Esophagus squamous epithelium (tissue), 5 donors: Measurements from ENCODE around the gene CDH9. TPM values are rescaled to one million over a fixed set of nuclear protein-coding genes. Genes with fewer than 3 reads are reported as not detected.

Experiments used
- DNase-seq: peaks from one replicate; lab custom pipeline; 2025; lab: John Stamatoyannopoulos, UW
- H3K27ac ChIP-seq, 4 donors: fragments of 200-600 bp; sonication (generic); one replicate each; pipeline ENCODE4 v1.5.1; 2016 to 2019; ENCODE audit warnings: mild to moderate bottlenecking in 1 of 4
- H3K27me3 ChIP-seq, 4 donors: fragments of 200-600 bp; sonication (generic); 1 replicate in 3 of 4; 2 replicates in 1 of 4; pipeline versions ENCODE4 v1.5.1 to v1.6.0; 2017 to 2021; ENCODE audit warnings: antibody characterized with exemption in 1 of 4
- H3K36me3 ChIP-seq, 3 donors: fragments of 200-600 bp; sonication (generic); one replicate each; pipeline ENCODE4 v1.5.1; 2016 to 2019
- H3K4me1 ChIP-seq, 3 donors: fragments of 200-600 bp; sonication (generic); one replicate each; pipeline ENCODE4 v1.5.1; 2017 to 2019
- H3K4me3 ChIP-seq, 4 donors: fragments of 200-600 bp; sonication (generic); 1 replicate in 3 of 4; 2 replicates in 1 of 4; pipeline ENCODE4 v1.5.1; 2016 to 2019; ENCODE audit warnings: mild to moderate bottlenecking in 2 of 4, moderate library complexity in 1 of 4
- H3K9me3 ChIP-seq, 3 donors: fragments of 200-600 bp; sonication (generic); one replicate each; pipeline ENCODE4 v1.5.1; 2016 to 2019
- POLR2A ChIP-seq, 4 donors: fragments of 450-650 bp; IDR thresholded peaks; one replicate each; pipeline ENCODE4 v1.6.1; 2017; ENCODE audit warnings: antibody characterized with exemption in 4 of 4, mild to moderate bottlenecking in 4 of 4, moderate library complexity in 3 of 4
- WGBS, 2 donors: methylation state at CpG; one replicate each; pipeline ENCODE4 v1.1.5; 2018; 5-methylcytosine and 5-hydroxymethylcytosine counted together
- intact Hi-C: fragments of 100-400 bp; cut with DNase I; formaldehyde crosslinking; loops from one replicate; pipeline ENCODE4 v1.15.0; 2022
- total RNA-seq, 4 donors: library from RNA; depleted of rRNA; stranded (reverse); fragments of >200 nt; gene quantifications; one replicate each; pipeline ENCODE4 v1.1.0, GENCODE V29; 2016
- TF ChIP-seq, protein P1 (sequence below), 6 experiments: fragments of 450-650 bp in 4 of 6; fragments of 200-600 bp in 2 of 6; sonication (generic) in 2 of 6; IDR thresholded peaks; one replicate each; pipeline ENCODE4 v1.5.1; 2016 to 2019; ENCODE audit warnings: antibody characterized with exemption in 6 of 6, mild to moderate bottlenecking in 4 of 6, moderate library complexity in 4 of 6
- donor health status: DM: yes; HTN: yes; CAD: no.

CDH9 gene
- total RNA-seq, 4 donors from 2014 or later = not detected

DNA sequence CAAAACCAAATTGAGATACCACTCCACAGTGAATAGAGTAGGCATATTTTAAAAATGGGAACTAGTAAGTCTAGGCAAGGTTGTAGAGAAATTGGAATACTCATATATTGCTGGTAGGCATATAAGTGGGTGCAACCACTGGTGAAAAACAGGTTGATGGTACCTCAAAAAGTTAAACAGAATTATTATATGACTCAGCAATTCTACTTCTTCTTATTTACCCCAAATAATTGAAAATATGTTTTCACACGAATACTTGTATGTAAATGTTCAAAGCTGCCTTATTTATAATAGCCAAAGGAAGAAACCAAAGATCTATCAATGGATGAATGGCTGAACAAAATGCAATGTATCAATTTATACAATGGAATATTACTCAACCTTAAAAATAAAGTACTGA is 79.1 kb downstream of the CDH9 start:
- intact Hi-C loops = no loop called here
- Histone ChIP-seq H3K9me3 (no peaks in the 10 kb centered on the region), H3K27me3 (no peaks in the 10 kb centered on the region), H3K4me3 (no peak overlapping the region), H3K36me3 (no peaks in the 10 kb centered on the region), H3K4me1 (no peaks in the 10 kb centered on the region), H3K27ac (no peak overlapping the region)
- WGBS, 2 donors = 54 to 72% methylated on average over 1 of the region's 1 CpG
- DNase-seq = no peak
- TF ChIP-seq POLR2A (IDR thresholded peaks at IDR 0.05) = no peak
- TF ChIP-seq, protein P1, sequence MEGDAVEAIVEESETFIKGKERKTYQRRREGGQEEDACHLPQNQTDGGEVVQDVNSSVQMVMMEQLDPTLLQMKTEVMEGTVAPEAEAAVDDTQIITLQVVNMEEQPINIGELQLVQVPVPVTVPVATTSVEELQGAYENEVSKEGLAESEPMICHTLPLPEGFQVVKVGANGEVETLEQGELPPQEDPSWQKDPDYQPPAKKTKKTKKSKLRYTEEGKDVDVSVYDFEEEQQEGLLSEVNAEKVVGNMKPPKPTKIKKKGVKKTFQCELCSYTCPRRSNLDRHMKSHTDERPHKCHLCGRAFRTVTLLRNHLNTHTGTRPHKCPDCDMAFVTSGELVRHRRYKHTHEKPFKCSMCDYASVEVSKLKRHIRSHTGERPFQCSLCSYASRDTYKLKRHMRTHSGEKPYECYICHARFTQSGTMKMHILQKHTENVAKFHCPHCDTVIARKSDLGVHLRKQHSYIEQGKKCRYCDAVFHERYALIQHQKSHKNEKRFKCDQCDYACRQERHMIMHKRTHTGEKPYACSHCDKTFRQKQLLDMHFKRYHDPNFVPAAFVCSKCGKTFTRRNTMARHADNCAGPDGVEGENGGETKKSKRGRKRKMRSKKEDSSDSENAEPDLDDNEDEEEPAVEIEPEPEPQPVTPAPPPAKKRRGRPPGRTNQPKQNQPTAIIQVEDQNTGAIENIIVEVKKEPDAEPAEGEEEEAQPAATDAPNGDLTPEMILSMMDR (IDR thresholded peaks at IDR 0.05) = no peak

DNA sequence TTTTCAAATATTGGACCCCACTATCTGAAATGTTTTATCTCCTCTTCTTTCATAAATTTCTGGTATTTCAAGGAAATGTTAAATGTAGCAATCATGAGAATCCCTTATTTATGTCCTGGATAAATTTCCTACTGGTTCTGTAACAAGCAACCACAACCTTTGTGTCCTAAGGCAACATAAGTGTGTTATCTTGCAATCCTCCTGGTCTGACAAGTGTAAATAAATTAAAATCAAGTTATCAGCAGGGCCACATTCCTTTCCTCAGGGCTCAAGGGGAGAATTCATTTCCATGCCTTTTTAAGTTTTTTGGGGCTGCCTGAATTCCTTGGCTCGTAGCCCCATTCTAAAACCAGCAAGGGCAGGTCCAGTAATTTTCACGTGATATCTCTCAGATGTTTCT is 83.2 kb downstream of the CDH9 start:
- TF ChIP-seq, protein P1 (IDR thresholded peaks at IDR 0.05) = no peak
- TF ChIP-seq POLR2A (IDR thresholded peaks at IDR 0.05) = no peak
- 64 to 80% methylated on average over 2 of the region's 2 CpGs for WGBS, 2 donors
- no peaks in the 10 kb centered on the region for H3K36me3 ChIP-seq
- H3K4me1 ChIP-seq = no peaks in the 10 kb centered on the region
- no peak for DNase-seq
- no peak overlapping the region for H3K27ac ChIP-seq
- no peak overlapping the region for H3K4me3 ChIP-seq
- intact Hi-C loops = no loop called here
- no peaks in the 10 kb centered on the region for H3K9me3 ChIP-seq
- no peaks in the 10 kb centered on the region for H3K27me3 ChIP-seq

DNA sequence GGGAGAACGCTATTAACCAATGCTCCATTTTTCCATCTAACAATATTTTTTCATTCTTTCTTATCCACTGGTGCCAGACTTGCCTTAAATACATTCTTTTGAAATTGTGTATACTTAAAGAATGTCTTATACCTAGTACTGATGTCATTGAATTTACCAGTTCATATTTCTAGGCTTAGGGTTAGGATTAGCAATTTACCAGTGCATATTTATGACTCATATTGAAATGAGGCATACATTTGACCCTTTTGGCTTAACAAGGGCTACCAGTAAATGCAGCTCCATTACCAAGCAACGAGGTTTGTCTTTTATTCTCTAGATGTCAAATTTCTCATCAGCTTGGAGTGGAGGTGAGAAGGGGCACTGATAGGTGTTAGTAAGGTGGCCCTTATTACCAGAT is 89.5 kb downstream of the CDH9 start:
- Histone ChIP-seq H3K4me3 (no peak overlapping the region), H3K9me3 (no peaks in the 10 kb centered on the region), H3K27ac (no peak overlapping the region), H3K36me3 (no peaks in the 10 kb centered on the region), H3K27me3 (no peaks in the 10 kb centered on the region), H3K4me1 (no peaks in the 10 kb centered on the region)
- no peak for TF ChIP-seq POLR2A (IDR thresholded peaks at IDR 0.05)
- TF ChIP-seq, protein P1 (IDR thresholded peaks at IDR 0.05) = no peak
- intact Hi-C loops = no loop called here
- no peak for DNase-seq
- 63 to 69% methylated on average over 2 of the region's 2 CpGs for WGBS, 2 donors

DNA sequence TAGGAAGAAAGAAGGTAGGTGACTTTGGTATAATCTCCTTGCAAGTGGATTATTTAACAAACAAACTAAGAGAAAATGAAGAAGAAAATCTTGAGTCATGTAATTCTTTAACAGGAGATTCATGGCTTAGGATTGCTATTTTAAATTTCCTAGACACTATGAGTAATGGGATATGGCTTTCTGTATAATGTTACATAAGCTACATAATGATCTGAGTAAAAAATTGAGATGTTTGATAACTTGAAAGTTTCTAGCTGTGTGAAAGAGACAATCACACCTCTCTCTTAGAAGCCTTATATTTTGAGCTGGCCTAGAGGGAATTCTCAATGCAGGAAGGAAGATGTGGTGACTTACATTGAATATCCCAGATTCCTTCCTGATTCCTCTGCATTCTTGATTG is 92.5 kb downstream of the CDH9 start:
- H3K4me3 ChIP-seq = no peak overlapping the region
- H3K27ac ChIP-seq = no peak overlapping the region
- no peak for TF ChIP-seq POLR2A (IDR thresholded peaks at IDR 0.05)
- TF ChIP-seq, protein P1 (IDR thresholded peaks at IDR 0.05) = no peak
- H3K4me1 ChIP-seq = no peaks in the 10 kb centered on the region
- intact Hi-C loops = no loop called here
- no peaks in the 10 kb centered on the region for H3K9me3 ChIP-seq
- H3K27me3 ChIP-seq = no peaks in the 10 kb centered on the region
- DNase-seq = no peak
- H3K36me3 ChIP-seq = no peaks in the 10 kb centered on the region

DNA sequence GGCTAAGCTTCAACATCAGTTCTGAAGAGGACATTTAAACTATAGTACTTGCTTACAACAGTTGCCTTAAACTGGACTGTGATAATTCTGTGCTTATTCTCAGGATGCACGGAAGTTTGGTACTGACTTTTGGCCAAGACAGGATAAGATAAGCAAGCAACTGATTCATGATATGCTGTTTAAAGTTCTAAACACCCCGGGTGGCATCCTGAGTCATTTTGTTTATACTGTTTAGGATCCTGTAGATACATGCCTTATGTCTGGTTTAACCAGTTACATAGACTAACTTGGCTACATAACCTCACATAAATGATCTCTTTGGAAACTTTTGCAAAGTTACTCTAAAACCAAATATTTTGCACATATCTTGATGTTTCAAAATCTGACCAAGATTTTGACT is 95.9 kb downstream of the CDH9 start:
- Histone ChIP-seq H3K27ac (no peak overlapping the region), H3K36me3 (no peaks in the 10 kb centered on the region), H3K9me3 (no peaks in the 10 kb centered on the region), H3K27me3 (no peaks in the 10 kb centered on the region), H3K4me1 (no peaks in the 10 kb centered on the region), H3K4me3 (no peak overlapping the region)
- 13 to 24% methylated on average over 2 of the region's 2 CpGs for WGBS, 2 donors
- DNase-seq = no peak
- TF ChIP-seq, protein P1 (IDR thresholded peaks at IDR 0.05) = no peak
- TF ChIP-seq POLR2A (IDR thresholded peaks at IDR 0.05) = no peak
- intact Hi-C loops = no loop called here
